Common myeloid progenitor, CD34-positive (primary cell): ENCODE measurements around the gene EBF3. TPM values are rescaled to one million over a fixed set of nuclear protein-coding genes. Genes with fewer than 3 reads are reported as not detected.

Experiments
- CTCF ChIA-PET: fragments of 350-600 bp; sonication (Branson Sonifier 250); formaldehyde crosslinking; loops from one replicate; lab custom pipeline; 2021; ENCODE audit warnings: antibody characterized with exemption; lab: Charles Lee
- POLR2A ChIA-PET: fragments of 350-600 bp; sonication (Branson Sonifier 250); formaldehyde crosslinking; loops from one replicate; lab custom pipeline; 2021; ENCODE audit warnings: antibody characterized with exemption; lab: Charles Lee
- DNase-seq, 3 donors: peaks; one replicate each; pipeline versions ENCODE4 v3.0.0 to v3.0.0-alpha.2; 2013
- H3K27ac ChIP-seq, 2 experiments: 1 replicate in 1 of 2; 2 replicates in 1 of 2; pipeline ENCODE4 v1.7.0; 2013; ENCODE audit warnings: inconsistent platforms in 2 of 2, low read length in 2 of 2, mild to moderate bottlenecking in 2 of 2, low read depth in 1 of 2, moderate library complexity in 1 of 2; ENCODE audit not compliant: severe bottlenecking in 2 of 2, insufficient read depth in 1 of 2, poor library complexity in 1 of 2
- H3K27me3 ChIP-seq, 5 experiments: replicated peaks in 2 of 5; 1 replicate in 3 of 5; 2 replicates in 2 of 5; pipeline versions ENCODE4 v1.6.1 to v1.7.0; 2013; ENCODE audit warnings: low read length in 4 of 5, mild to moderate bottlenecking in 2 of 5, moderate library complexity in 2 of 5, inconsistent platforms in 1 of 5; ENCODE audit not compliant: insufficient read depth in 5 of 5, control insufficient read depth in 4 of 5
- H3K36me3 ChIP-seq, 4 experiments: 1 replicate in 2 of 4; 2 replicates in 2 of 4; pipeline versions ENCODE4 v1.6.1 to v1.7.0; 2013; ENCODE audit warnings: low read length in 3 of 4, control low read depth in 1 of 4, mild to moderate bottlenecking in 1 of 4; ENCODE audit not compliant: control insufficient read depth in 4 of 4, insufficient read depth in 4 of 4
- H3K4me1 ChIP-seq, 4 experiments: 1 replicate in 3 of 4; 2 replicates in 1 of 4; pipeline versions ENCODE4 v1.6.1 to v1.7.1; 2013; ENCODE audit warnings: low read length in 3 of 4, mild to moderate bottlenecking in 3 of 4, control low read depth in 1 of 4, inconsistent platforms in 1 of 4, moderate library complexity in 1 of 4; ENCODE audit not compliant: control insufficient read depth in 4 of 4, insufficient read depth in 4 of 4; ENCODE audit errors: control extremely low read depth in 1 of 4
- H3K4me3 ChIP-seq, 7 experiments: 1 replicate in 4 of 7; 2 replicates in 3 of 7; pipeline versions ENCODE4 v1.5.1 to v1.7.0; 2013; ENCODE audit warnings: mild to moderate bottlenecking in 7 of 7, low read length in 6 of 7, moderate library complexity in 6 of 7, inconsistent platforms in 2 of 7, low read depth in 2 of 7, control low read depth in 1 of 7; ENCODE audit not compliant: insufficient read depth in 4 of 7, control insufficient read depth in 1 of 7; ENCODE audit errors: extremely low read depth in 1 of 7
- H3K9me3 ChIP-seq, 5 experiments: 1 replicate in 4 of 5; 2 replicates in 1 of 5; pipeline versions ENCODE4 v1.6.1 to v1.7.1; 2013; ENCODE audit warnings: low read length in 4 of 5, mild to moderate bottlenecking in 2 of 5, inconsistent platforms in 1 of 5, low read depth in 1 of 5, moderate library complexity in 1 of 5; ENCODE audit not compliant: control insufficient read depth in 4 of 5, insufficient read depth in 2 of 5; ENCODE audit errors: control extremely low read depth in 1 of 5
- WGBS: methylation state at CpG from one replicate; pipeline ENCODE4 v1.1.5; 2013; ENCODE audit not compliant: insufficient coverage; 5-methylcytosine and 5-hydroxymethylcytosine counted together
- polyA plus RNA-seq: library from polyadenylated mRNA; unstranded; fragments of 120-200 nt; gene quantifications from one replicate; pipeline ENCODE4 v1.2.1, GENCODE V29; 2013

Gene EBF3
- polyA plus RNA-seq: 0.07 TPM

DNA sequence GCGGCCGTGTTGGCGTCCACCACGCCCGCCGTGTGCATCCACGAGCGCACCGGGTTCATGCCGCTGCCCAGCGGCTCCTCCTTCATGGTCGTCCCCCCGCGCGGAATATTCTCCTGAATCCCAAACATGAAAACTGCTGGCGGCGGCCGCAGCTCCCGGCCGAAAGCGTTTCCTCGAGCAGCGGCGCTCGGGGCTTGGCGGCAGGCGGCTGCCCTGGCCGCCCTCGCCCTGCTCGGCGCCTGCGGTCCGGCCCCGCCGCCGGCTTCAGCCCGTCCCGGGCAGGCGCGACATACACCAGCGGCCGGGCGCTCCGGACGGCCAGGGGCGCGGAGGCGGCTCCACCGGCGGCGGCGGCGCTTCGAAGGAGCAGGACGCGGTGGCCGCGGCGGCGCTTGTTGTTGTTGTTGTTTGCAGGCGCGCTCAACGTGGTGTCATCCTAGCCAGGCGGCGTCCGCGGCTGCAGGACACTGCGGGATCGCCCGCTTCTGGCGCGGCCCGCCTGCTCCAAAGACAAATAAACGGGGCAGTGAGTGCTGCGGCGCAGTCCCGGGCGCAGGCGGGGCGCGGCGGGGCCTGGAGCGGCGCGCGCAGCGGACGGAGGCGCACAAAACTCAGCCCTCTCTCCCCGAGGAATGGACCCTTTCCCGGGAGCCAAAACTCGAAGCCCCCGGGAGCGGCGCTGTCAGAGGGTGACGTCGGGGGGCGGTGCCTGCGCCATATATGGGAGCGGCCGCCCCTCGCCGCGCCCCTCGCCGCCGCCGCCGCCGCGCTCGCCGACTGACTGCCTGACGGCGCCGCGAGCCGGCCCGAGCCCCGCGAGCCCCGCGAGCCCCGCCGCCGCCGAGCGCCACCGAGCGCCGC is at the start of gene EBF3:
EBF3 (minus strand) TSS at position 634 of the 861 bp plus-strand sequence; CDS start at position 128, 506 bp downstream.
- DNase-seq: peak in 2 of 3 donors; percentile 50 to 69
- Histone ChIP-seq H3K27me3 (peaks cover 22 to 98% (median 60%) of the 10 kb centered on the region in 5 experiments), H3K9me3 (no peaks in the 10 kb centered on the region), H3K4me3 (peak within 1 kb of the TSS; percentile 24 to 73 (median 55)), H3K4me1 (peaks cover 0 to 52% (median 47%) of the 10 kb centered on the region in 4 experiments), H3K36me3 (no peaks in the 10 kb centered on the region), H3K27ac (no peak within 1 kb of the TSS)
- WGBS: under 1% methylated on average over 110 of the region's 131 CpGs
- CTCF ChIA-PET: no interaction called here
- POLR2A ChIA-PET: no interaction called here

- ChIA-PET POLR2A (no interaction called here), CTCF (no interaction called here)
- no peak for DNase-seq
- H3K27ac ChIP-seq: no peak overlapping the region
- no peak overlapping the region for H3K4me3 ChIP-seq
- 97% methylated on average over 27 of the region's 33 CpGs for WGBS
- peaks cover 0 to 1% (median 0%) of the 10 kb centered on the region in 4 experiments for H3K4me1 ChIP-seq
- H3K27me3 ChIP-seq: peaks cover 0 to 9% (median 2%) of the 10 kb centered on the region in 5 experiments
- no peaks in the 10 kb centered on the region for H3K36me3 ChIP-seq
- H3K9me3 ChIP-seq: peaks cover 0 to 2% (median 0%) of the 10 kb centered on the region in 5 experiments
Observed at GRCh38 chr10:130013335-130014262, 49.5 kb upstream of the EBF3 start.

- Histone ChIP-seq H3K9me3 (peaks cover 0 to 2% (median 0%) of the 10 kb centered on the region in 5 experiments), H3K4me1 (no peaks in the 10 kb centered on the region), H3K4me3 (no peak overlapping the region), H3K27me3 (peaks cover 0 to 12% (median 2%) of the 10 kb centered on the region in 5 experiments), H3K36me3 (no peaks in the 10 kb centered on the region), H3K27ac (no peak overlapping the region)
- CTCF ChIA-PET: no interaction called here
- WGBS: 91% methylated on average over 8 of the region's 12 CpGs
- DNase-seq: no peak
- POLR2A ChIA-PET: no interaction called here
Observed at GRCh38 chr10:130012129-130012528, 48.1 kb upstream of the EBF3 start.

- DNase-seq: no peak
- WGBS: 86% methylated on average over 6 of the region's 6 CpGs
- Histone ChIP-seq H3K4me1 (no peaks in the 10 kb centered on the region), H3K4me3 (no peak overlapping the region), H3K9me3 (peaks cover 0 to 2% (median 0%) of the 10 kb centered on the region in 5 experiments), H3K36me3 (no peaks in the 10 kb centered on the region), H3K27ac (no peak overlapping the region), H3K27me3 (peaks cover 0 to 12% (median 4%) of the 10 kb centered on the region in 5 experiments)
- ChIA-PET POLR2A (no interaction called here), CTCF (no interaction called here)
Observed at GRCh38 chr10:130010653-130011052, 46.6 kb upstream of the EBF3 start.

- CTCF ChIA-PET: no interaction called here
- POLR2A ChIA-PET: no interaction called here
- H3K9me3 ChIP-seq: peaks cover 0 to 8% (median 0%) of the 10 kb centered on the region in 5 experiments
- H3K4me3 ChIP-seq: no peak overlapping the region
- peaks cover 0 to 15% (median 4%) of the 10 kb centered on the region in 5 experiments for H3K27me3 ChIP-seq
- no peak overlapping the region for H3K27ac ChIP-seq
- WGBS: 89% methylated on average over 9 of the region's 9 CpGs
- DNase-seq: no peak
- H3K4me1 ChIP-seq: no peaks in the 10 kb centered on the region
- no peaks in the 10 kb centered on the region for H3K36me3 ChIP-seq
Observed at GRCh38 chr10:130009228-130009627, 45.2 kb upstream of the EBF3 start.

DNA sequence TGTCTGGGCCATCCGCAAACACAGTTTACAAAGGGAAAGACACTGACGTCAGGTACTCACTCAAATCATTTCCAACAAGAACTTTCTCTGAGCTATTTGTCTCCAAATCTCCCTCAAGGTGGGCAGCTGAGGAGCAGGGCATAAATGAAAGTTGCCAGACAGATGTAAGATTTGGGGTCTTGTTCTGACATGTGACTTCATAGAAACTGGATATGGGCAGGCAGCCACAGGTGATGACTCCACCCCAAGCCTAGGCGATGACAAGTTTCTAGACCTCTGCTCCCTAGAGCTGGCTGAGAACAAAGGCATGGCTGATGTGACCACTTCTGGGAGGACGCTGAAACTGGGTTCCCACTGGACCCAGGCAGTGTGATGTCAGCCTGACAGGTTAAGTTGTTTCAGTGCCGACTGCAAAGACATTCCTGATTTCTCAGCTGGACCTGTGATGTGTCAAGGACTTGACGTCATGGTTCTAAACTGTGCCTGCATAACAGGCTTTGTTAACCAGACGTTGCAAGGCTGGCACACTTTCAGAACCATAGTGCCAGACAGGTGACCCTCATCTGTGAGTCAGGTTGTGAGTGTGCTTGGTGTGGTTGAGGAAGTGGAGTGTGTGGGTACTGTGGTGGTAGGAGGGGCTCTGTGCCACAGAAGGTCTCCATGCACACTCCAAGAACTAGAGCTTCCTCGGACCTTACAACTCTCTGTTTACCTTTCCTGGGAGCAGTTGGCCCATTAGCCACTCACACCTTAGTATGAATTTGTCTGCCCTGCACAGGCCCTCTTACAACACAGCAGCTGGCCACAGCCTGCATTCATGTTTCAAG is 39.9 kb upstream of the EBF3 start:
- WGBS: 94% methylated on average over 8 of the region's 8 CpGs
- Histone ChIP-seq H3K4me3 (no peak overlapping the region), H3K27ac (no peak overlapping the region), H3K4me1 (no peaks in the 10 kb centered on the region), H3K36me3 (no peaks in the 10 kb centered on the region), H3K27me3 (peaks cover 0 to 8% (median 4%) of the 10 kb centered on the region in 5 experiments), H3K9me3 (peaks cover 0 to 10% (median 0%) of the 10 kb centered on the region in 5 experiments)
- DNase-seq: no peak
- ChIA-PET CTCF (interaction anchor here (0.8 kb wide), 1 partner anchor 147 kb away, joined by 3 read pairs; no protein-coding TSS in a partner anchor), POLR2A (no interaction called here)
